Nephron (organoid): ENCODE data around the gene DNAAF1.

Experiments
- H3K27ac Mint-ChIP-seq, 3 experiments: 2 replicates each; pipeline ENCODE4 v1.8.0; 2020; ENCODE audit warnings: mixed read lengths in 3 of 3, mild to moderate bottlenecking in 2 of 3, moderate library complexity in 1 of 3
- H3K27me3 Mint-ChIP-seq: 2 replicates; pipeline ENCODE4 v1.8.0; 2021; ENCODE audit warnings: low read depth, mild to moderate bottlenecking, moderate library complexity, mixed read lengths
- H3K36me3 Mint-ChIP-seq: 2 replicates; pipeline ENCODE4 v1.8.0; 2020; ENCODE audit warnings: low read depth, mixed read lengths
- H3K4me1 Mint-ChIP-seq: 2 replicates; pipeline ENCODE4 v1.8.0; 2020; ENCODE audit warnings: mixed read lengths
- H3K4me3 Mint-ChIP-seq, 3 experiments: 2 replicates each; pipeline ENCODE4 v1.8.0; 2020; ENCODE audit warnings: mild to moderate bottlenecking in 3 of 3, mixed read lengths in 3 of 3, moderate library complexity in 2 of 3
- H3K9me3 Mint-ChIP-seq: 2 replicates; pipeline ENCODE4 v1.8.0; 2020; ENCODE audit warnings: mixed read lengths
- CTCF ChIP-seq, 3 experiments: fragments of 200-600 bp; sonication (generic); IDR thresholded peaks; one replicate each; pipeline ENCODE4 v1.5.0; 2021; ENCODE audit warnings: antibody characterized with exemption in 3 of 3; ENCODE audit not compliant: unreplicated experiment in 3 of 3

Gene DNAAF1

DNA sequence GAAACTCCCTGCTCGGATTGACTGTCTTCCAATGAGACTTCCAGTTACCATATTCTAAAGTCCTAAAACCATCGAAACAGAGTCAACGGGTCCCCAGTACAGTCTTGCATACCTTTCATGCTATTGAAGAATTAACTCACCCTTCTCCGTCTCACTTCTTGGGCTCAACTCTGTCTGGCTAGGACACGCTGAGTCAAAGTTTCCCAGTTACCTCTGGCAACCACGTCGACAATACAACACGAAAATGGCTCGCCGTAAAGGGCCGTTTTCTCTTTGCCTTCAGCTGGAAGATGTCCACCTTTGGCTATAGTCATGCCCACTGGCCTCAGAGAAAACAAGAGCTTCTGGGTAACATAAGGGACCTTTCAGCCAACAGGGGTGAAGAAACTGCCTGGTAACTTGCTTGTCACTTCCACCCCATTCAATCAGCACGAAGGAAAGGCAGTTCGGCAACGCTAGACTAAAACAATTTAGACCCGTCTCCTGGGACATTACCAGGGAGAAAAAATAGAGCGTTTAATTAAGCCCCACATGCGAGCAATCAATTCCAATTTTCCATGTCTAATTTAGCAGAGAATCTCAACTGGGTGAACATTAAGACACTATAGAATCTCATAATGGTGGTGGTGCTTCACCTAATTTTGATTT is 73.2 kb downstream of the DNAAF1 start:
- H3K27ac Mint-ChIP-seq = no peak overlapping the region
- H3K9me3 Mint-ChIP-seq = no peaks in the 10 kb centered on the region
- H3K36me3 Mint-ChIP-seq = no peaks in the 10 kb centered on the region
- TF ChIP-seq CTCF (IDR thresholded peaks at IDR 0.05; ENCODE audit: unreplicated experiment in 3 of 3) = no peak
- H3K4me1 Mint-ChIP-seq = peaks cover 4% of the 10 kb centered on the region
- H3K4me3 Mint-ChIP-seq = no peak overlapping the region
- H3K27me3 Mint-ChIP-seq = peaks cover 22% of the 10 kb centered on the region

- peaks cover 4% of the 10 kb centered on the region for H3K4me1 Mint-ChIP-seq
- no peak overlapping the region for H3K4me3 Mint-ChIP-seq
- H3K27me3 Mint-ChIP-seq = peaks cover 22% of the 10 kb centered on the region
- no peaks in the 10 kb centered on the region for H3K9me3 Mint-ChIP-seq
- no peak overlapping the region for H3K27ac Mint-ChIP-seq
- no peaks in the 10 kb centered on the region for H3K36me3 Mint-ChIP-seq
- TF ChIP-seq CTCF (IDR thresholded peaks at IDR 0.05; ENCODE audit: unreplicated experiment in 3 of 3) = no peak
Observed at GRCh38 chr16:84218956-84219355, 73.8 kb downstream of the DNAAF1 start.

GRCh38 chr16:84220851-84221250 is 75.7 kb downstream of the DNAAF1 start:
- Mint-ChIP-seq H3K27ac (no peak overlapping the region), H3K27me3 (peaks cover 22% of the 10 kb centered on the region), H3K36me3 (no peaks in the 10 kb centered on the region), H3K9me3 (no peaks in the 10 kb centered on the region), H3K4me3 (no peak overlapping the region), H3K4me1 (peaks cover 6% of the 10 kb centered on the region)
- no peak for TF ChIP-seq CTCF (IDR thresholded peaks at IDR 0.05; ENCODE audit: unreplicated experiment in 3 of 3)

DNA sequence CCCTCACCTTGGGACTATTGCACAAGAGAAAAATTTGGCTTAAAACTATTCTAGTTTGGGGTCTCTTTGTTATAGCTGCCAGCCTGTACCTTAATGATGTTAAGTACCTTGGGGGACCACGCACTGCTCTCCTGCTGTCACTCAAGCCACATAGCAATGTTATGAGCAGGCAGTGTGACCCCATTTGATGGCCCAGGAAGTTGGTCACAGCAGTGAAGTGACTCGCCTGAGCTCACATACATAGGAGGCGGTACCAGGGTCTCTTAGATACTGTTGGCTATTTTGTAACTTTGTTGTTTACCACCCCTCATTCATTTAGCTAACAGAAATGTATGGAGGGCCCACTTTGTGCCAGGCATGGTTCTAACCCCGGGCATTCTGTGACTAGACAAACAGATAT is 78.3 kb downstream of the DNAAF1 start:
- no peak overlapping the region for H3K4me3 Mint-ChIP-seq
- no peak overlapping the region for H3K27ac Mint-ChIP-seq
- peaks cover 22% of the 10 kb centered on the region for H3K27me3 Mint-ChIP-seq
- TF ChIP-seq CTCF (IDR thresholded peaks at IDR 0.05; ENCODE audit: unreplicated experiment in 3 of 3) = no peak
- H3K36me3 Mint-ChIP-seq = no peaks in the 10 kb centered on the region
- H3K4me1 Mint-ChIP-seq = peaks cover 24% of the 10 kb centered on the region
- H3K9me3 Mint-ChIP-seq = no peaks in the 10 kb centered on the region

DNA sequence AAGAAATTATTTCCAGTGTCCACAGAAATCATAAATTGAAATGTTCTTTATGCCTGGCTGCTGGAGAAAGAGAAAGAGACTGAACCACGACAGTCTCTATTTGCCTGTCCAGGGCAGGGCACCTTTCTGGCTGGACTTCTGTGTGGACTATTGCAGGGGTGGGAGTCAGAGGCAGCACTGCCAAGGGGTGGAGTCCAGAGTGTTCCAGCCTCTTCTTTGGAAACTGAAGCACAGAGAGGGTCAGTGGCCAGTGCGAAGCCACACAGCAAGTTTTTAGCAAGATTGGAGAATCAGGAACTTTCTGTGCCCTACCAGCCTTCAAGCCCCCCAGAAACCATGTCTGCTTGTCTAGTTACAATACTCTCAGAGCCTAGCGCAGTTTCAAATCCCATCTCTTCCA is 79.4 kb downstream of the DNAAF1 start:
- H3K4me1 Mint-ChIP-seq = peaks cover 32% of the 10 kb centered on the region
- TF ChIP-seq CTCF (IDR thresholded peaks at IDR 0.05; ENCODE audit: unreplicated experiment in 3 of 3) = no peak
- H3K27ac Mint-ChIP-seq = no peak overlapping the region

DNA sequence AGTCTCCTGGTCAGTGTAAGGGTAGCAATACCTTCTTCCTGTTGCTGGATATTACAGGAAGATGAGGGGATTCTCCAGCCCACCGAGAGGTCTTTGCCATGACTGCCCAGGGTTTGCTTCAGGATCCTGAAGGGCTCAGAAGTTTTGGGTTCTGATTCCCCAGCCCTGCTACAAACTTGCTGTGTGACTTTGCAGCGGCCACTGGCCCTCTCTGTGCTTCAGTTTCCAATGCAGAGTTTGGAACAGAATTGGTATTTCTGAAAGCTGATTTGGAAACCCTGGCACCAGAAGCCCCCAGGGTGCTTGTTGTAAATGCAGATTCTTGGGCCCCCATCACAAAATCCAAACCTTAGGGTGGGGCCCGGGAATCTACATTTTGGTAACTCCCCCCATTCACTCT is 80.0 kb downstream of the DNAAF1 start:
- no peaks in the 10 kb centered on the region for H3K36me3 Mint-ChIP-seq
- H3K4me1 Mint-ChIP-seq = peaks cover 35% of the 10 kb centered on the region
- no peak overlapping the region for H3K27ac Mint-ChIP-seq
- peaks cover 22% of the 10 kb centered on the region for H3K27me3 Mint-ChIP-seq
- H3K4me3 Mint-ChIP-seq = no peak overlapping the region
- no peak for TF ChIP-seq CTCF (IDR thresholded peaks at IDR 0.05; ENCODE audit: unreplicated experiment in 3 of 3)
- H3K9me3 Mint-ChIP-seq = no peaks in the 10 kb centered on the region

More for the DNA sequence above, 79.4 kb downstream of the DNAAF1 start:
- no peaks in the 10 kb centered on the region for H3K36me3 Mint-ChIP-seq
- no peaks in the 10 kb centered on the region for H3K9me3 Mint-ChIP-seq
- peaks cover 22% of the 10 kb centered on the region for H3K27me3 Mint-ChIP-seq
- H3K4me3 Mint-ChIP-seq = no peak overlapping the region
